Activated naive CD8-positive, alpha-beta T cell treated with anti-CD3 and anti-CD28 coated beads, Interleukin-2, amount 50 U/mL, for 16 hours (primary cell): Measurements from ENCODE around the gene NETO1.

Source experiments
- DNase-seq: peaks from one replicate; pipeline ENCODE4 v3.0.0-alpha.2; 2020; ENCODE audit warnings: low read depth, low spot score

NETO1 gene

DNA sequence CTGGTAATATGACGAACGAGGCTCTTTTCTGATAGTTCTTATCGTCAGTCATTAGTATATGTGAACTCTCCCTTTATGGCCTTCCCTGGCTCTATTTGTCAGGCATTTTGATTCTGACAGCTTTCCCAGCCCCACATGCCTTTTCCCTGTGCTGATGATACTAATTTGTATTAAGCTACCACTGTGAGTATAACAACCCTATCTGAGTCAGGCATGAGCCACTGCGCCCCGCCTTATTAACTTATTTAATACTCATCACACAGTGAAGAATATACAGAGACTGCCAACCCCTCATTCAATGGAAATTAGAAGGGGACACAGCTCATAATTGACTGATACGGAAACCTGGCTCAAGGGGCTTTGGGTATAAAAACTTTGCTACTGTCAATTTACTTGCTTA, 140.0 kb downstream of the NETO1 start:
- DNase-seq = no peak

DNA sequence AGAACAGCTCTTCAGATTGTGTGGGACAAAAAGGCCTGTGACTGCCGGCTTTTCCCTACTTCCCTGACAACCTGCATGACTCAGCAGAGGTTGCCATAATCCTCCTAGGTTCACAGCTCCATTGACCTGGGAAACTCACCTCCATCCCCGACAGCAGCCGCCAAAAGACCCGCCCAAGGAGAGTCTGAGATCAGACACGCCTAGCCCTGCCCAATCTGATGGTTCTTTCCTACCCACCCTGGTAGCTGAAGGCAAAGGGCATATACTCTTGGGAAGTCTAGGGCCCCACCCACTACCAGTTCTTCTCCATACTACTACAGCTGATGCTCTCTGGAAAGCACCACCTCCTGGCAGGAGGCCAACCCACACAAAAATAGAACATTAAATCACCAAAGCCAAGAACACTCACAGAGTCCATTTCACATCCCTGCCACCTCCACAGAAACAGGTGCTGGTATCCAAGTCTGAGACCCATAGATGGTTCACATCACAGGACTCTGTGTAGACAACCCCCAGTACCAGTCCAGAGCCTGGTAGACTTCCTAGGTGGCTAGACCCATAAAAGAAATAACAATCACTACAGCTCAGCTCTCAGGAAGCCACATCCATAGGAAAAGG, 140.6 kb downstream of the NETO1 start:
- no peak for DNase-seq

DNA sequence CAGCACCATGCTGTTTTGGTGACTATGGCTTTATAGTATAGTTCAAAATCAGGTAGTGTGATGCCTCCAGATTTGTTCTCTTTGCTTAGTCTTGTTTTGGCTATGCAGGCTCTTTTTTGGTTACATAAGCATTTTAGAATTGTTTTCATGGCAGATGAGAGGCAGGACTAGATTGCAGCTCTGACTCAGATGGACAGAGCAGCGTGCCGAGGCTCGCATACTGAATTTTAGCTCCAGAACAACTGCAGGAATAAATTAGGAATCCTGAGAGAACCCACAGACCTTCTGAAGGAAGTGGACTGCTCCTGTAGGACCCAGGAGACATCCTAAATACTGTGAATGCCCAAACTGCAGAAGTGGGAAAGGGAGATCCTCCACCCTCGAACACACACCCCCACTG, 141.6 kb downstream of the NETO1 start:
- DNase-seq = no peak

DNA sequence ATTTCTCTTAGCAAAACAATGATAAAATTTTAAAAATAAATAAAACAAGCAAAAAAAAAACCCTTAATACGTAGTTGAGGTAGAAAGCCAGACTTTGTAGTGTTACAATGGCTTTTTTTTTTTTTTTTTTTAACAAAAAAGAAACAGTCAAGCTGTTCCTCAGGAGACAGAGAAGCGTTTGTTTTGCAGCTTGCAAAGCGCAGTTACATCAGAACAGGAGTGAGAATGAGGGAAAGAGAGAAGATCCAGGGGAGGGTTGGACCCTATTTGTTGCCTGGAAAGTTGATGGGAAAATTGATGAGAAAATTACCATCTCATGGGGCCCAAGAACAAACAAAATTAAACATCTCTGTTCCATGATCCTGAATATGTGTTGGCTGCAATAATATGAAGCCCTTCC, 146.5 kb downstream of the NETO1 start:
- DNase-seq = no peak

DNA sequence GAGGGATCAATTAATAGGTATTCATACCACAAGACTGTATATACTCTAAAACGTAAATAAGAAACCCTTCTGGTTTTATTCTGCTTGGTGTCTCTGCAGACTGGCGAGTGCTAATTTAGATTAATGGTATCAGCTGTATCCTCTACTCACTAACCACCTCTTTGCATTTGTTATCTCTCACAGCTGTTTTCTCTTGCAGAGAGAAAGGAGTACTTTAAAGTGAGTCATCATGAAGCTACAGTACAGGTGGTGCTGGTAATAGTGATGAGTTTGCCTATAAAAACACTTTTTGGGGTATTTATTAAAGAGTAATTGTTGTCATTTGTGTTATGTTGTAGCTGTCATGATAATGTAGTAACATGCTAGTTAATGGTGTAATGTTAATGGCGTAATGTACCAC, 147.7 kb downstream of the NETO1 start:
- no peak for DNase-seq

DNA sequence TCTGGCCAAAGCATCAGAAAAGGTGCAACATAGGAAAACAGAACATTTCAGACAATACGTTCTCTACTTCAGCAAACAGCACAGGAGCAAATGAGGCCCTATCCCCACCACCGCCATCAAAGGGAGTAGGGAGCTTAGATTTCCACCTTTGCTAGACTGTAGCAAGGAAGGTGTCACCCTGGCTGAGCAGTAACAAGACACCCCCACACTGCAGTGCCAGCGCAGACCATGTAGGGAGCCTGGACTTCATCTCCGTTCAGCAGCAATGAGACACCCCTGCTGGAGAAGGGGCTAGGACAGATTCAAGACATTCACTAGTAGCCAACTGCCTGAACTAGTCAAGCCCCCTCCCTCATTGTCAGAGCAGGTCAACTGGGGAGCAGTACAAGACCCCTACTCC, 163.6 kb downstream of the NETO1 start:
- DNase-seq = no peak

DNA sequence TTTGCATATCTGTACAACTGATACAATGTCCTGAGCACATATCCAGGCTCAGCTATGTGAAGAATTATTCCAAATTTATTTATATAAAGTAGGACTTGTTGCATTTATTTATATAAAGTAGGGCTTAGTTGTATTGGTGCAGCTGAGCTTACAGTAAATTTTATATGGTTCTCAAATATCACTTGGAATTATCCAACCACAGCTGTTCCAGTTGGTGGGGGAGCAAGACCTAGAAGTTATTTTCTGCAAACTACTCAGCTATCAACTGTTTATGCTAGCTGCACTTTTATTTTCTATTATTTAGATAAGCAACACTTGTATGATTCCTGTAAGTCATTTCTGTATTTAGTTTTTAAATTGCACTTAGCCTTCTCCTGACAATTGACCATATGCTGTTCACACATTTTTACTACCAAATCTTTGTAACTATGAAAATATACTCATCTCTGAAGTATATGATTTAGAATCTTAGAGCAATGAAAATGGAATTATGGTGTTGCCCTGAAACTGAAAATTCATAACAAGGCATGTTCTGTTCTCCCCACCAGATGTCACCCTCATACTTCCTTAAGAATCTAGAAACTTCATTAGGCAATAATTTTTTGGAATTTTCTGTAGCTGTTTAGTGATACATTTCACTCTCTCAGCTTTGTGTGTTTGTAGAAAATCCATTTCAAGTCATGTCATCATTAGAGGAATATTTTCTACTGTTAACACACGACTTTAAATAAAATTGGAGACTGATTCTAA, 166.7 kb downstream of the NETO1 start:
- DNase-seq = no peak

DNA sequence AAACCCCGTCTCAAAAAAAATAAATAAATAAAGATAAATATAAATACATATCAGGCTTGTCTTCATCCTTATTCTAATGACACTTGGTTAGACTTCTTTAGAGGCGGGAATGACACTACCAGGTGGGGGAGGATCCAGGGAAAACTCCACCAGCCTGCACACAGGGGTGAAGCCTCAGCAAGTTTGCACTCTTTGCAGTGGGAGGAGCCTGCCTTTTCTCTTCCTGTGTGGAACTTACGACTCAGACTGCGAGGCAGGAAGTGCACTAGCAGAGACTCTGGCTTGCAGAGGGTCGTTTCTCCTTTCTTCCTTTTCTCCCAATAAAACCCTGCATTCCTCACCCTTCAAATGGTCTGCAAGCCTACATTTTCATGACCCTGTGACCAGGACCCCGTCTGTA, 170.1 kb downstream of the NETO1 start:
- DNase-seq = no peak

DNA sequence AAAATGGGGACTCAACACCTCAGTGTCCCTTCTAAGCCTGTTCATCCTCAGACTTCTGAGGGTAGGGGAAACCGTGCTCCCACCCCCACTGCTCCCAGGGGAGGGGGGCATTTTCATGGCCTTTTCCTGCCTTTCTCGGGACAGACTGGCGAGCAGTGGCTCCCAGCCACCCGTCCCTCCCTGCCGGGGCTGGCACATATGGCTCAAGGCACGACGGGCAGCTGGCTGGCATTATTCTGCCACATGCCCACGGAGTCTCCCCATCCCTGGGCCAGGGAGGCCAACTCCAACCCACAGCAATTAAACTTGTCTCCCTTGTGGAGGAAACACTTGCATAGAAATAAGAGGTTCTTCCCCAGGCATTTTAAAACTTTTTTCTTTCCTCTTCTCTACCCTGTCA, 175.2 kb downstream of the NETO1 start:
- DNase-seq = no peak
